ENCODE data around the gene NECTIN2. TPM values are rescaled to one million over a fixed set of nuclear protein-coding genes. Genes with fewer than 3 reads are reported as not detected.

Gene NECTIN2
- 22.1 and 40.3 TPM in 2 replicates for total RNA-seq (ENCODE audit: low replicate concordance)

- peak; percentile 99 for DNase-seq (ENCODE audit: low read depth)
- peak; percentile 82 for TF ChIP-seq CTCF (IDR thresholded peaks at IDR 0.05; ENCODE audit: insufficient read depth, low read length)
- peak within 1 kb of the TSS; percentile 91 for H3K4me3 ChIP-seq (ENCODE audit: low read depth, low read length)
Observed at GRCh38 chr19:44845612-44846454, at the start of gene NECTIN2. NECTIN2 (plus strand) TSS chr19:44846297; CDS start chr19:44846526, 229 bp downstream.

- no peak overlapping the region for H3K4me3 ChIP-seq (ENCODE audit: low read depth, low read length)
- TF ChIP-seq CTCF (IDR thresholded peaks at IDR 0.05; ENCODE audit: insufficient read depth, low read length) = no peak
- no peak for DNase-seq (ENCODE audit: low read depth)
Observed at GRCh38 chr19:44796701-44797115, 49.4 kb upstream of the NECTIN2 start.

GRCh38 chr19:44799627-44800346, 46.3 kb upstream of the NECTIN2 start:
- TF ChIP-seq CTCF (IDR thresholded peaks at IDR 0.05; ENCODE audit: insufficient read depth, low read length) = no peak
- DNase-seq (ENCODE audit: low read depth) = no peak
- H3K4me3 ChIP-seq (ENCODE audit: low read depth, low read length) = no peak overlapping the region

GRCh38 chr19:44800461-44800860, 45.6 kb upstream of the NECTIN2 start:
- no peak overlapping the region for H3K4me3 ChIP-seq (ENCODE audit: low read depth, low read length)
- TF ChIP-seq CTCF (IDR thresholded peaks at IDR 0.05; ENCODE audit: insufficient read depth, low read length) = peak; percentile 99
- DNase-seq (ENCODE audit: low read depth) = peak; percentile 72

GRCh38 chr19:44803442-44804428, 42.4 kb upstream of the NECTIN2 start:
- no peak for DNase-seq (ENCODE audit: low read depth)
- TF ChIP-seq CTCF (IDR thresholded peaks at IDR 0.05; ENCODE audit: insufficient read depth, low read length) = no peak
- H3K4me3 ChIP-seq (ENCODE audit: low read depth, low read length) = no peak overlapping the region

- no peak overlapping the region for H3K4me3 ChIP-seq (ENCODE audit: low read depth, low read length)
- no peak for TF ChIP-seq CTCF (IDR thresholded peaks at IDR 0.05; ENCODE audit: insufficient read depth, low read length)
- DNase-seq (ENCODE audit: low read depth) = no peak
Observed at GRCh38 chr19:44806291-44806690, 39.8 kb upstream of the NECTIN2 start.

All from fibroblast of the aortic adventitia (primary cell).